Astrocyte of the cerebellum (primary cell): Measurements from ENCODE around the gene ACOT4.
"Not testable (repeated sequence)": the region's sequence is repeated elsewhere in the genome, so short reads cannot be mapped to it uniquely, and the experiment has no call there.

Experiments
- DNase-seq: peaks from one replicate; pipeline ENCODE4 v3.0.0-alpha.2; 2011; ENCODE audit warnings: low read depth
- H3K4me3 ChIP-seq: 2 replicates; pipeline ENCODE4 v1.5.1; 2011; ENCODE audit warnings: mild to moderate bottlenecking, low read depth, low read length, moderate library complexity
- CTCF ChIP-seq: IDR thresholded peaks from 2 replicates; pipeline ENCODE4 v1.5.1; 2012; ENCODE audit warnings: low read length, low read depth, moderate library complexity, mild to moderate bottlenecking; ENCODE audit errors: missing control alignments
- in situ Hi-C: cut with HindIII; loops from 2 replicates; pipeline ENCODE4 v1.10.0; 2017; ENCODE audit warnings: low sequenced_read_pairs

ACOT4 gene

GRCh38 chr14:73633116-73634010 lies 41.7 kb downstream of the ACOT4 start:
- H3K4me3 ChIP-seq, result peak overlapping the region; percentile 38
- in situ Hi-C loops, result no loop called here
- TF ChIP-seq CTCF, result peak; percentile 87
- DNase-seq, result peak; percentile 62

- in situ Hi-C loops, result no loop called here
- peak overlapping the region; percentile 38 for H3K4me3 ChIP-seq
- no peak for DNase-seq
- TF ChIP-seq CTCF, result peak; percentile 54
Measured at GRCh38 chr14:73634011-73634833, 42.5 kb downstream of the ACOT4 start.

GRCh38 chr14:73636355-73636754 lies 44.7 kb downstream of the ACOT4 start:
- DNase-seq, in situ Hi-C loops, H3K4me3 ChIP-seq: not testable (repeated sequence)

GRCh38 chr14:73637830-73638229 lies 46.2 kb downstream of the ACOT4 start:
- no peak overlapping the region for H3K4me3 ChIP-seq
- no peak for DNase-seq
- TF ChIP-seq CTCF, result no peak
- in situ Hi-C loops, result no loop called here

- no peak for DNase-seq
- no peak for TF ChIP-seq CTCF
- in situ Hi-C loops, result no loop called here
- H3K4me3 ChIP-seq, result no peak overlapping the region
Measured at GRCh38 chr14:73640796-73641365, 49.2 kb downstream of the ACOT4 start.

GRCh38 chr14:73644531-73645247 lies 53.0 kb downstream of the ACOT4 start, which contains the start of gene DNAL1:
Gene DNAL1 (plus strand): TSS chr14:73644986. CDS start chr14:73645040, 54 bp downstream.
- peak; percentile 63 for DNase-seq
- in situ Hi-C loops, result no loop called here
- TF ChIP-seq CTCF, result no peak
- H3K4me3 ChIP-seq, result peak within 1 kb of the TSS; percentile 97
